Sciatic nerve (tissue), 1 donor: ENCODE measurements around the gene KLHDC3. TPM values are rescaled to one million over a fixed set of nuclear protein-coding genes. Genes with fewer than 3 reads are reported as not detected.

Experiments used
- total RNA-seq: library from RNA; stranded (reverse); fragmentation: NEBNext Ultra II Directional; extraction: Animal tissue kit (Norgen Biotek cat#: 25700); gene quantifications from one replicate; pipeline ENCODE4 v1.2.1, GENCODE V29; 2021
- donor health status: DM: no; HTN: no; CAD: no.

KLHDC3 gene
- total RNA-seq, 1 donor from 2014 or later = 53.4 TPM

Other genes with a start within 250 kb of the KLHDC3 start
- 27.7 TPM for gene BICRAL, start 232.2 kb upstream of the KLHDC3 start, total RNA-seq
- 51.6 TPM for gene RPL7L1, start 134.6 kb upstream of the KLHDC3 start, total RNA-seq
- 0.40 TPM for gene PTCRA, start 98.2 kb upstream of the KLHDC3 start, total RNA-seq
- gene CNPY3, start 84.8 kb upstream of the KLHDC3 start, total RNA-seq = 44.9 TPM
- 1.8 TPM for gene GNMT, start 53.5 kb upstream of the KLHDC3 start, total RNA-seq
- 20.4 TPM for gene PEX6, start 35.1 kb upstream of the KLHDC3 start, total RNA-seq
- 31.1 TPM for gene PPP2R5D, start 29.7 kb upstream of the KLHDC3 start, total RNA-seq
- gene MEA1, start 303 bp upstream of the KLHDC3 start, total RNA-seq = 46.0 TPM
- gene RRP36, start 7.4 kb downstream of the KLHDC3 start, total RNA-seq = 34.6 TPM
- 20.9 TPM for gene CUL7, start 39.6 kb downstream of the KLHDC3 start, total RNA-seq
- gene MRPL2, start 45.2 kb downstream of the KLHDC3 start, total RNA-seq = 40.4 TPM
- gene KLC4, start 45.4 kb downstream of the KLHDC3 start, total RNA-seq = 35.5 TPM
- 11.0 TPM for gene PTK7, start 62.1 kb downstream of the KLHDC3 start, total RNA-seq
- gene SRF, start 157.0 kb downstream of the KLHDC3 start, total RNA-seq = 32.6 TPM
- gene CUL9, start 167.9 kb downstream of the KLHDC3 start, total RNA-seq = 42.9 TPM
- gene DNPH1, start 215.2 kb downstream of the KLHDC3 start, total RNA-seq = 45.9 TPM
- gene TTBK1, start 229.2 kb downstream of the KLHDC3 start, total RNA-seq = 0.04 TPM